BE2C (cell line): ENCODE data around the gene PSAT1.

Experiments
- DNase-seq: peaks from one replicate; pipeline ENCODE4 v3.0.0-alpha.2; 2020
- H3K27me3 ChIP-seq: fragments of 250-450 bp; sonication (Bioruptor Pico); 2 replicates; pipeline ENCODE4 v1.5.1; 2020; ENCODE audit warnings: mild to moderate bottlenecking
- H3K36me3 ChIP-seq: fragments of 250-450 bp; sonication (Bioruptor Pico); 2 replicates; pipeline ENCODE4 v1.5.1; 2020; ENCODE audit warnings: mild to moderate bottlenecking
- H3K4me1 ChIP-seq: fragments of 250-450 bp; sonication (Bioruptor Pico); 2 replicates; pipeline ENCODE4 v1.5.1; 2020
- H3K4me3 ChIP-seq: 2 replicates; pipeline ENCODE4 v1.5.1; 2011; ENCODE audit warnings: low read depth, low read length
- H3K9me3 ChIP-seq: fragments of 250-450 bp; sonication (Bioruptor Pico); 2 replicates; pipeline ENCODE4 v1.5.1; 2020
- TF ChIP-seq, protein P1 (sequence below): IDR thresholded peaks from 2 replicates; pipeline ENCODE4 v1.5.1; 2012; ENCODE audit warnings: mild to moderate bottlenecking, low read depth, low read length

The PSAT1 gene

DNA sequence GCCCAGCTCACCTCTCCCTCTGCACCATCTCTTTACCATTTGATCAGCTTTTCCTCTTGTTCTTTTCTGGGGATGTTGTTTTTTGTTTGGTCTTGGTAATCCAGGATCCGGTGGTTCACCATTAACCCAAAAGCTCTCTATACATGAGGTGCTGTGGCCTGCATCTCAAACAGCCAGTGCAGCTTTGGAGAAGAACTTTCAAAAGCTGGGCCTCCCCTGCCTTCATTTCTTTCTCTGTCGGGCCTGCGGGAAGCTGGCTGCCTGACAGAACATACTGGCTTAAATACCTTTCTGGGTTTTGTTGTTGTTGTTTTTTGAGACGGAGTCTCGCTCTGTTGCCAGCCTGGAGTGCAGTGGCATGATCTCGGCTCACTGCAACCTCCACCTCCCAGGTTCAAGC is 12.1 kb downstream of the PSAT1 start:
- Histone ChIP-seq H3K4me3 (no peak overlapping the region), H3K36me3 (peaks cover 96% of the 10 kb centered on the region), H3K4me1 (no peaks in the 10 kb centered on the region), H3K27me3 (no peaks in the 10 kb centered on the region), H3K9me3 (no peaks in the 10 kb centered on the region)
- TF ChIP-seq, protein P1, sequence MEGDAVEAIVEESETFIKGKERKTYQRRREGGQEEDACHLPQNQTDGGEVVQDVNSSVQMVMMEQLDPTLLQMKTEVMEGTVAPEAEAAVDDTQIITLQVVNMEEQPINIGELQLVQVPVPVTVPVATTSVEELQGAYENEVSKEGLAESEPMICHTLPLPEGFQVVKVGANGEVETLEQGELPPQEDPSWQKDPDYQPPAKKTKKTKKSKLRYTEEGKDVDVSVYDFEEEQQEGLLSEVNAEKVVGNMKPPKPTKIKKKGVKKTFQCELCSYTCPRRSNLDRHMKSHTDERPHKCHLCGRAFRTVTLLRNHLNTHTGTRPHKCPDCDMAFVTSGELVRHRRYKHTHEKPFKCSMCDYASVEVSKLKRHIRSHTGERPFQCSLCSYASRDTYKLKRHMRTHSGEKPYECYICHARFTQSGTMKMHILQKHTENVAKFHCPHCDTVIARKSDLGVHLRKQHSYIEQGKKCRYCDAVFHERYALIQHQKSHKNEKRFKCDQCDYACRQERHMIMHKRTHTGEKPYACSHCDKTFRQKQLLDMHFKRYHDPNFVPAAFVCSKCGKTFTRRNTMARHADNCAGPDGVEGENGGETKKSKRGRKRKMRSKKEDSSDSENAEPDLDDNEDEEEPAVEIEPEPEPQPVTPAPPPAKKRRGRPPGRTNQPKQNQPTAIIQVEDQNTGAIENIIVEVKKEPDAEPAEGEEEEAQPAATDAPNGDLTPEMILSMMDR, result no peak
- no peak for DNase-seq

DNA sequence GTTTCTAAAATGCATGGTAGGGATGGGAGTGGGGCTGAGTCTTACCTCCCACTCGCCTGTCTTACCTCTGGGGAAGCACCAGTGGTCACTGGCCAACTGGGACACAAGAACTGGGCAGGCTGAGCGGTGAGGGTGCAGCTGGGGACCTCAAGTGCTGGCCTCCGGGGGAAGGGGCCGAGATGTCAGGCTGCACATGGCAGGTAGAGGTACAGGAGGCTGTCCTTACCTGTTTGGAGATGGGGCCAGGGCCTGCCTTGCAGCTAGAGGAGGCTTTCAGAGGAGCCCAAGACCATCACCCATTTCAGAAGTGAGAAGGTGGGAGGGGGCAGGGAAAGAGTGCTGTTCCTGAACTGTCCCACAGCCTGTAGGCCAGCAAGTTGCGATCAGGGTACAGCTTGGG is 14.2 kb downstream of the PSAT1 start:
- TF ChIP-seq, protein P1, result no peak
- Histone ChIP-seq H3K27me3 (no peaks in the 10 kb centered on the region), H3K9me3 (no peaks in the 10 kb centered on the region), H3K4me3 (no peak overlapping the region), H3K36me3 (peaks cover 92% of the 10 kb centered on the region), H3K4me1 (no peaks in the 10 kb centered on the region)
- DNase-seq, result no peak

DNA sequence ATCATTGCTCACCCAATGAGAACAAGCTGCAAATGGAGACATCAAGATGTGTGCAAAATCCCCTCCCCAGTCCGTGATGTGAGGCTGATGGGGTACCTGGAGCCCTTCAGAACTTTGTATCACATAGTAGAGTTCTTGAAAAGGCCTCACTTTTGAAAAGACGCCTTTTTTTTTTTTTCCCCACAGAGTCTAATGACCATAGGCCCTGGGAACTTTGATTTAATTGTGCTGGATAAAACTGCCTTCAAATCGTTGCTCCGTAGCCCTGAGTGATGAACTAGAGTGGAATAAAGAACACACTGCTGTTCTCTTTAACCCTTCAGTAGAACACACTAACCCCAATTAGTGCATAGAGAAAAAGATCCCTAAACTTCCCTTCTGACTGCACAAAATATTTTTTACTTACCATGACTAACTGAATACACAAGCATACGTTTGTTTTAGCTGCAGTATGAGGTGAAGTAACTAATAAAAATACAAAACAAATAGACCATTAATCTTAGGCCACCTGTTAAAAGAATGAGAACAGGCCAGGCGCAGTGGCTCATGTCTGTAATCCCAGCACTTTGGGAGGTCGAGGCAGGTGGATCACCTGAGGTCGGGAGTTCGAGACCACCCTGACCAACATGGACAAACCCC is 15.1 kb downstream of the PSAT1 start:
- TF ChIP-seq, protein P1, result no peak
- Histone ChIP-seq H3K9me3 (no peaks in the 10 kb centered on the region), H3K36me3 (peaks cover 92% of the 10 kb centered on the region), H3K4me3 (no peak overlapping the region), H3K4me1 (no peaks in the 10 kb centered on the region), H3K27me3 (no peaks in the 10 kb centered on the region)
- DNase-seq, result no peak

DNA sequence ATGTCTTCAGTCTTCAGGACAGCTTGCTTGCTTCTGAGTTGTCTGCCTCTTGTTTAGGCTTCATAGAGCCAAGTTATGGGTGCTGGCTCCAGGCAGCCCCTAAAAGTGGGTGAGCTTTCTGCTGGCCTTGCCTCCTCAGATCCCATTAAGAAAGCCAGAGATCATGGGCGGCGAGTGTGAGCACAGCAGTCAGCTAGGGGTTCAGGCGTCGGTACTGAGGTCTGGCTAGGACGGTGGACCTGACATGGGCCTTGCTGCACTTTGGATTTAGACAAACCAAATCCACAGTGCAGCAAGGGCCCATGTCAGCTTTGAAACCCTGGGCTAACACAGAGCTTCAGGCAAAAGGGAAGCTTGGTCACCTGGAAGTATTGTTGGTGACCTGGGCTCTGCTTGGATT is 17.6 kb downstream of the PSAT1 start:
- no peaks in the 10 kb centered on the region for H3K9me3 ChIP-seq
- H3K4me1 ChIP-seq, result no peaks in the 10 kb centered on the region
- no peak for DNase-seq
- TF ChIP-seq, protein P1, result no peak
- H3K27me3 ChIP-seq, result no peaks in the 10 kb centered on the region
- no peak overlapping the region for H3K4me3 ChIP-seq
- peaks cover 92% of the 10 kb centered on the region for H3K36me3 ChIP-seq

DNA sequence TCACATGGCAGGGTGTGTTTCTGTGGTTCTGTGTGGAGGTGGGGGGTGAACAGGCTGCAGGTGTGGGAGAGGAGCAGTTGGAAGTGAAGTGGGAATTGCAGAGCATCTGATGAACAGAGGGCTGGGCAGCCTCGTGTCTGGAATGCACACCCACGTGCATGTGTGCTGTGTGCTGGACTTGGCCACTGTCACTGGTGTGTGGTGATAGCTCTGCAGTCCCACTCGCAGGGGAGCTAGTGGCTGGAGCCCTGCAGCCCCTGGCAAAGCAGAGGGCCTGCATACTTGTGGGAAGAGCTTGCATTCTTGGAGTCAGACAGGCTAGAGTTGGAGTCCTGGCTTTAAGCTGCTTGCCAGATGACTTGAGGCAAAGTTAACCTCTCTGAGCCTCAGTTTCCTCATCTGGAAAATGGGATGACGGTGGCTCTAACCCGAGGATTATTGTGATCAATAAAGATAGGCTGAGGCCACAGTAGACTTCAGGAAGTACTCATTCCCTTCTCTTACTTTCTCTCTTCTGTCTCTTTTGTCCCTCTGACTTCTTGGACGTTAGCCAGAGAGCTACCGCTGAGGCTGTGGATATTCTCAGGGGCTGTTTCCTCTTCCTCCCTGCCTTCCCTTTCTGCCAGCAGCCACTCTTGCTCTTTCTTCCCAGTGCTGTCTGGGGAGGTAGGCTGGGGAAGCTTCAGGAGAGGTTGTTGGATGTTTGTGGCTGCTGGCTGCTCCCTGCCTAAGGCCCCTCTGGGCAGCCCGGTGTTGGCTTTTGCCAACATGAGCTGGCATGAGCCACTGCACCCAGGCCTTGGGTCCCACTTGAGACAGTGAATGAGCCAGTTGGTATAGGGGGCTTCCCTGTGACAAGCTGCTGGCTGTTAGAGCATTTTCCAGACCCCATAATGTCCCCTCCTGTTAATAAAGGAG is 18.3 kb downstream of the PSAT1 start:
- Histone ChIP-seq H3K4me1 (no peaks in the 10 kb centered on the region), H3K4me3 (no peak overlapping the region), H3K9me3 (no peaks in the 10 kb centered on the region), H3K27me3 (no peaks in the 10 kb centered on the region), H3K36me3 (peaks cover 91% of the 10 kb centered on the region)
- DNase-seq, result no peak
- TF ChIP-seq, protein P1, result no peak
